NCI-H69 (cell line): ENCODE measurements around the gene C10orf90.

Experiments used
- DNase-seq: peaks from one replicate; lab custom pipeline; 2025; lab: John Stamatoyannopoulos, UW

C10orf90 gene

GRCh38 chr10:126500866-126501265 is 169.6 kb downstream of the C10orf90 start:
- no peak for DNase-seq

- DNase-seq = peak; percentile 80
Measured at GRCh38 chr10:126500185-126500584, 170.3 kb downstream of the C10orf90 start.

GRCh38 chr10:126499744-126500143 is 170.7 kb downstream of the C10orf90 start:
- peak; percentile 12 for DNase-seq

- DNase-seq = no peak
Measured at GRCh38 chr10:126497672-126498071, 172.8 kb downstream of the C10orf90 start.

GRCh38 chr10:126496771-126497545 is 173.5 kb downstream of the C10orf90 start:
- no peak for DNase-seq

- DNase-seq = no peak
Measured at GRCh38 chr10:126491476-126491875, 179.0 kb downstream of the C10orf90 start.

GRCh38 chr10:126481181-126481580 is 189.3 kb downstream of the C10orf90 start:
- DNase-seq = no peak

- no peak for DNase-seq
Measured at GRCh38 chr10:126480648-126481047, 189.8 kb downstream of the C10orf90 start.

- DNase-seq = no peak
Measured at GRCh38 chr10:126479280-126479895, 191.1 kb downstream of the C10orf90 start.

- DNase-seq = no peak
Measured at GRCh38 chr10:126478546-126478945, 191.9 kb downstream of the C10orf90 start.

GRCh38 chr10:126476246-126476645 is 194.2 kb downstream of the C10orf90 start:
- no peak for DNase-seq

GRCh38 chr10:126475074-126475691 is 195.3 kb downstream of the C10orf90 start:
- no peak for DNase-seq

GRCh38 chr10:126474031-126474430 is 196.5 kb downstream of the C10orf90 start:
- no peak for DNase-seq

- no peak for DNase-seq
Measured at GRCh38 chr10:126470991-126471390, 199.5 kb downstream of the C10orf90 start.

GRCh38 chr10:126469692-126470091 is 200.8 kb downstream of the C10orf90 start:
- DNase-seq = no peak

- DNase-seq = no peak
Measured at GRCh38 chr10:126468876-126469643, 201.4 kb downstream of the C10orf90 start.

- DNase-seq = no peak
Measured at GRCh38 chr10:126468467-126468866, 202.0 kb downstream of the C10orf90 start.

- no peak for DNase-seq
Measured at GRCh38 chr10:126465771-126466170, 204.7 kb downstream of the C10orf90 start.

GRCh38 chr10:126463286-126463685 is 207.2 kb downstream of the C10orf90 start:
- no peak for DNase-seq

GRCh38 chr10:126461289-126461940 is 209.1 kb downstream of the C10orf90 start:
- DNase-seq = no peak

GRCh38 chr10:126459878-126460481 is 210.5 kb downstream of the C10orf90 start:
- peak; percentile 81 for DNase-seq
